ENCODE data around the gene SBF2.

Gene SBF2

DNA sequence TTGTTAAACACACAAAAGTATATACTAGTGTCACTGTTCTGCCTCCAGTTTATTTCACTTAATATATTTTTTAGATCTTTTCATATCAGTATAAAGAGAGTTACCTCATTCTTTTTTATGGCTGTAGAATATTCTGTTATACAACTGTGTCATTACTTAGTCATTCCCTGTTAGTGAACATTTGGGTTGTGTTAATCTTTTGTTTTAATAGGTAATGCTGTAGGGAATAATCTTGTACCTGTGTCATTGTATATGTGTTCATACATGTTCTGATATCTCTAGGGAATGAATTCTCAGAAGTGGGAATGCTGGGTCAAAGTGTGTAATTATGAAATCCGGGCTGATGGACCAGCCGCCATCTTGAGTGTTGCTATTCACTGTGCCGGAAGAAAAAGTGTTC is 558.8 kb downstream of the SBF2 start:
- DNase-seq, result no peak

DNA sequence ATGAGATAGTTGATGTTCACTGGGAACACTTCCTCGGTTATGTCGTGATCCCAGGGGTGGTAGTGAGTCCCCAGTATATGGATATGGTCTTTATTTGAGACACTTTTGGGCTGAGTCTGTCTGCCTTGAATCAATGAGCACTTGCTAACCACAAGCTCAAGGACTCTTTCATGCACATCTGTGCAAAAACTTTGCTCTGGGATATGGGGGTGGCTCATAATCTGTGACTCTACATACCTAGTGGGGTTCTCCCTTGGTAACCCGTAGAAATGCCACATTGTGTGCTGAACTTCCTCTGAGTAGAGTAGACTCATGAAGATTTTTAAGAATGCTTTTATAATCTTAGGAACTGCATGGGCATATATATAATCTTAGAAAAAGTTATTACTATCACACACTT is 560.8 kb downstream of the SBF2 start:
- no peak for DNase-seq

- no peak for DNase-seq
Measured at GRCh38 chr11:9732453-9732852, 561.6 kb downstream of the SBF2 start.

DNA sequence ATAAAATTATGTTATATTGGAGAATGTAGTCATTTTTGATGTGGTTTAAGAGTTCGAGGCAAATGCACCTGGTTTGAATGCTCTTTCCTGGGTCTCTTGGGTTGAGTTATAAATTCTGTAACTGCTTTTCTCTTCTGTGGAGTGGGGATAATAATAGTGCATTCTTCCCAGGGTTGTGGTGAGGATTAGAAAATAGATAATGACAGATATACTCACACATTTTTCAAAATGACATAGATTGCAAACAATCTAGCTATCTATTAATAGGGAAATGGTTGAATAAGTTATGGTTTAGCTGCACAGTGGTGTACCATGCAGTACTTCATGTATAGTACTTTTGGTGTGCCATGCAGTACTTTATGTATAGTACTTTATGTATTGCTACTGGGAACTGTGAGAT is 562.8 kb downstream of the SBF2 start:
- no peak for DNase-seq
